Mammary epithelial cell (primary cell): ENCODE data around the gene IVL.

ENCODE experiments used
- EZH2 ChIP-seq: IDR thresholded peaks from 2 replicates; pipeline ENCODE4 v1.6.1; 2012; ENCODE audit warnings: low read length, inconsistent platforms, borderline replicate concordance
- TF ChIP-seq, protein P1 (sequence below), 2 donors: IDR thresholded peaks in 1 of 2; conservative IDR thresholded peaks in 1 of 2; 2 replicates each; pipeline ENCODE4 v1.5.1; 2011 to 2012; ENCODE audit warnings: inconsistent platforms in 2 of 2, low read length in 2 of 2, mild to moderate bottlenecking in 2 of 2, control low read depth in 1 of 2, low read depth in 1 of 2; ENCODE audit not compliant: insufficient read depth in 1 of 2; ENCODE audit errors: extremely low read depth in 1 of 2

DNA sequence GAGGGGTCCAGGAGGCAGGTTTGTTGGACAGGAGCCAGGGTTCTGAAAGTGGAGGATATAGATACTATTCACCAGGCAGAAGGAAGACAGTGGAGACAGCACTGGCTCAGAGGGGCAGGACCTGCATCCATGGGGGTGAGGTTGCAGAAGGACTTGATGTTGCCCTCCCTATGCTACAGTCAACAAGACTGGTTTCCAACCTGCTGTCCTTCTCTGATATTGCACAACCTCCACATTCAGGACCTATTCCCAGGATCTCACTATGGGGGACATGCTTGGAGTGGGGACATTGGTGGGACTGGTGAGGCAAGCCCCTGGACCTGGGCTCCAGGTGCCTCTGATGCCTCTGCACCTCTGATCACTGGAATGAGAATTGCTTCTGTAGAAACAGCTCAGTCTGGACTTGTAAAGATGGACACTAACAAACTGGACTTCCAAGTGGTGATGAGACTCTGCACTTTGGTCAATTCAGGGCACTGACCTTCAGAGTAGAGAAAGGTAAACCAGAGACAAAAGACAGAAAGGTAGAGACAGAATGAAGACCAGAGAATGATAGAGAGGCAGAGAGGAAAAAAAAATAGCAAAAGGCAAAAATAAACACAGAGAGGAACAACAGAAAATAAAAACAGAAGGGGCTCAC is 28.7 kb upstream of the IVL start:
- TF ChIP-seq, protein P1, sequence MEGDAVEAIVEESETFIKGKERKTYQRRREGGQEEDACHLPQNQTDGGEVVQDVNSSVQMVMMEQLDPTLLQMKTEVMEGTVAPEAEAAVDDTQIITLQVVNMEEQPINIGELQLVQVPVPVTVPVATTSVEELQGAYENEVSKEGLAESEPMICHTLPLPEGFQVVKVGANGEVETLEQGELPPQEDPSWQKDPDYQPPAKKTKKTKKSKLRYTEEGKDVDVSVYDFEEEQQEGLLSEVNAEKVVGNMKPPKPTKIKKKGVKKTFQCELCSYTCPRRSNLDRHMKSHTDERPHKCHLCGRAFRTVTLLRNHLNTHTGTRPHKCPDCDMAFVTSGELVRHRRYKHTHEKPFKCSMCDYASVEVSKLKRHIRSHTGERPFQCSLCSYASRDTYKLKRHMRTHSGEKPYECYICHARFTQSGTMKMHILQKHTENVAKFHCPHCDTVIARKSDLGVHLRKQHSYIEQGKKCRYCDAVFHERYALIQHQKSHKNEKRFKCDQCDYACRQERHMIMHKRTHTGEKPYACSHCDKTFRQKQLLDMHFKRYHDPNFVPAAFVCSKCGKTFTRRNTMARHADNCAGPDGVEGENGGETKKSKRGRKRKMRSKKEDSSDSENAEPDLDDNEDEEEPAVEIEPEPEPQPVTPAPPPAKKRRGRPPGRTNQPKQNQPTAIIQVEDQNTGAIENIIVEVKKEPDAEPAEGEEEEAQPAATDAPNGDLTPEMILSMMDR (conservative IDR thresholded peaks at IDR 0.05 in 1 of 2, IDR thresholded peaks at IDR 0.05 in 1 of 2; ENCODE audit: extremely low read depth in 1 of 2, insufficient read depth in 1 of 2, low read depth in 1 of 2, low read length in 2 of 2), result no peak
- no peak for TF ChIP-seq EZH2
